ENCODE data around the gene MOGAT3. TPM values are rescaled to one million over a fixed set of nuclear protein-coding genes. Genes with fewer than 3 reads are reported as not detected.

Gene MOGAT3
- total RNA-seq, 2 donors from 2014 or later, result not detected

- ATAC-seq, result peak; percentile 98 to 99
- intact Hi-C loops (cut with DNase I), result no loop called here
- peak; percentile 94 for DNase-seq
Observed at GRCh38 chr7:101153969-101154692, 46.7 kb downstream of the MOGAT3 start, which contains the start of gene AP1S1. AP1S1 (plus strand) TSS chr7:101154476; CDS start chr7:101154515, 39 bp downstream.

GRCh38 chr7:101151908-101152651, 48.8 kb downstream of the MOGAT3 start:
- ATAC-seq (no peak), DNase-seq (no peak)
- intact Hi-C loops (cut with DNase I), result no loop called here

Small RNA genes lying within 50 kb of the gene (microRNA-seq; reads per million reads assigned to microRNA genes)
- 0 reads per million in 2 donors for gene MIR4653

Other genes starting within 250 kb of the MOGAT3 start
- under 1 TPM; 0.35 to 0.39 TPM for gene MUC12, start 231.5 kb downstream of the MOGAT3 start, total RNA-seq
- not detected for gene MUC17, start 181.0 kb downstream of the MOGAT3 start, total RNA-seq
- gene TRIM56, start 115.6 kb downstream of the MOGAT3 start, total RNA-seq, result 10 to 100 TPM; 20.7 to 22.4 TPM
- gene SERPINE1, start 73.9 kb downstream of the MOGAT3 start, total RNA-seq, result 10 to 100 TPM in 1 of 2 donors, 1 to 10 TPM in 1; 2.4 to 41.6 TPM
- 10 to 100 TPM; 14.9 to 18.9 TPM for gene AP1S1, start 46.6 kb downstream of the MOGAT3 start, total RNA-seq
- gene VGF, start 35.5 kb downstream of the MOGAT3 start, total RNA-seq, result not detected
- not detected for gene NAT16, start 20.7 kb downstream of the MOGAT3 start, total RNA-seq
- 10 to 100 TPM; 49.6 to 59.1 TPM for gene PLOD3, start 16.5 kb upstream of the MOGAT3 start, total RNA-seq
- 10 to 100 TPM; 48.0 to 53.9 TPM for gene ZNHIT1, start 17.1 kb upstream of the MOGAT3 start, total RNA-seq
- gene CLDN15, start 36.8 kb upstream of the MOGAT3 start, total RNA-seq, result 1 to 10 TPM; 5.5 to 6.1 TPM
- 100 to 1,000 TPM; 251 to 257 TPM for gene FIS1, start 44.0 kb upstream of the MOGAT3 start, total RNA-seq
- gene IFT22, start 120.8 kb upstream of the MOGAT3 start, total RNA-seq, result 10 to 100 TPM; 15.7 to 17.0 TPM
- gene COL26A1, start 161.8 kb upstream of the MOGAT3 start, total RNA-seq, result not detected

Measured in left cardiac atrium (tissue), 4 donors.